WI38 (cell line): ENCODE data around the gene MEDAG.

Source experiments
- H3K4me3 ChIP-seq: 2 replicates; pipeline ENCODE4 v1.5.1; 2011; ENCODE audit warnings: low read depth, mild to moderate bottlenecking, control low read depth, low read length
- TF ChIP-seq, protein P1 (sequence below): IDR thresholded peaks from 2 replicates; pipeline ENCODE4 v1.5.1; 2012; ENCODE audit warnings: low read depth, mild to moderate bottlenecking, control low read depth, low read length

The MEDAG gene

DNA sequence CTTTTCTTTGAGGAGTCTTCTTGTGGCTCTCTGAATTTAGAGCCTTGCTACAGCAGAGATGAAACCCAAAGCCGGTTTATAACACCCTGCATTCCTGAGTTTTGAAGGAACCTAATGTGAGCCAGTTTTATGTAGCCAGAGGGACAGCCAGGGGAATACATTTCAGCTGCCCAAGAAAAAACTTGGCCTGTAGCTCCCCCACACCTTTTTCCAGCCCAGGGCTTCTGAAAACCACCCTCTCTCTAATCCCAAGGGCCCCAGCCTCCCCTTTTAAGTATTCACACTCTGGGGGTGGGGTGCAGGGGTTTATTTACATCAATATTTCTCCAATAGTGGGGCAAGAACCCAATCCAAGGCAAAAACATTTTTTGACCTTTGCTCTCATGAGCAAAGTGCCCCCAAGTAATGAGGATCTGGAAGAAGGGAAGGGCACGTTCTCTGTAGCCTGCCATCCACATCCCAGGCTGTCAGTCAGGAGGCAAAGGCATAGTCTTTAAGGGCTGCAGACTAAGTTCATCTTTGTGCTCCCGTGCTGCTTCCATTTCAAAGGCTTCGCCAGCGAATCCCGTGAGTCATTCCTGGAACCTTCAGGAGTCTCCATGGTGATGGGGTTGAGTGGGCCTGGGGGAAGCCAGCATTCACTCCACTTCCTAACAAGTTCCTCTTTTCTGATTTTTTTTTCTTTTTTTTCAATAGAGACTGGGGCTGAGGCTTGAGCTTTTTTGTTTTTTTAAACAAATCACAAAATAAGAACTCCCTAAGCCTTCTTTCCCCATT lies 33.2 kb upstream of the MEDAG start:
- TF ChIP-seq, protein P1, sequence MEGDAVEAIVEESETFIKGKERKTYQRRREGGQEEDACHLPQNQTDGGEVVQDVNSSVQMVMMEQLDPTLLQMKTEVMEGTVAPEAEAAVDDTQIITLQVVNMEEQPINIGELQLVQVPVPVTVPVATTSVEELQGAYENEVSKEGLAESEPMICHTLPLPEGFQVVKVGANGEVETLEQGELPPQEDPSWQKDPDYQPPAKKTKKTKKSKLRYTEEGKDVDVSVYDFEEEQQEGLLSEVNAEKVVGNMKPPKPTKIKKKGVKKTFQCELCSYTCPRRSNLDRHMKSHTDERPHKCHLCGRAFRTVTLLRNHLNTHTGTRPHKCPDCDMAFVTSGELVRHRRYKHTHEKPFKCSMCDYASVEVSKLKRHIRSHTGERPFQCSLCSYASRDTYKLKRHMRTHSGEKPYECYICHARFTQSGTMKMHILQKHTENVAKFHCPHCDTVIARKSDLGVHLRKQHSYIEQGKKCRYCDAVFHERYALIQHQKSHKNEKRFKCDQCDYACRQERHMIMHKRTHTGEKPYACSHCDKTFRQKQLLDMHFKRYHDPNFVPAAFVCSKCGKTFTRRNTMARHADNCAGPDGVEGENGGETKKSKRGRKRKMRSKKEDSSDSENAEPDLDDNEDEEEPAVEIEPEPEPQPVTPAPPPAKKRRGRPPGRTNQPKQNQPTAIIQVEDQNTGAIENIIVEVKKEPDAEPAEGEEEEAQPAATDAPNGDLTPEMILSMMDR, result no peak
- no peak overlapping the region for H3K4me3 ChIP-seq

DNA sequence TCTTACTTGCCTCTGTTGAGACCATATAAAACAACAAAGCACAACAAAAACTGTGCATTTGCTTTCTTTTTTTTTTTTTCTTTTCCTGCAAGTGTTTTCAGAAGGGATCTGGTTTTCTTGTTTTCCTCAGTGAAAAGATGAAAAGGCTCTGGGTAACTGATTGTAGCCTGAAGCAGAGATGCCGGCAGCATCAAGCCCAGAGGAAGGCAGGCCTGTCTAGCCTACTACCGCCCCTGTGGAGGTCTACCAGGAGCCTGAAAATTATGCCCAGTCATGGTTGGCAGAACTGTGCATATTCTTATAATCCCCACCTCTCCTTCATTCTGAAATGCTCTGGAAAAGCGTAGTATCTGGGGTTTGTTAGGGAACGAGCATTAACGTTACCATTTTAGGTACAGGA lies 32.6 kb upstream of the MEDAG start:
- TF ChIP-seq, protein P1, result no peak
- H3K4me3 ChIP-seq, result no peak overlapping the region

DNA sequence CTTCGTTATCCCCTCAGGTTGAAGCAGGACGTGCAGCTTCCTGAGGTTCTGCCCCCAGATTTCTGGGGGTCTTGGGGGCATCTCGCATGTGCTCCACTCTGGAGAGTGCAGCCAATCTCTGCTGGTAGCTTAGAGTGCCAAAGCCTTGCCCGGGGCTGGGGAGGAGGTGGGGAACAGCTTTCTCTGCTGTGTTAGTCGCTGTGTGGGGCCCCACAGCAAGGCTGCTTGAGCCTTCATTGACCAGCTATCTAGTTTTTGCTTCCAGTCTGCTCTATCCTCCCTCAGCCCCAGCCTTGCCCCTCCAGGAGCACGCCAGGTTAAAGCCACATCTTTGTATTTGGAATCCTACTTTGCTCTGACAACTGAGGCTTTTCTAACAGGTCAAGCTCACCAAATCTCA lies 32.0 kb upstream of the MEDAG start:
- H3K4me3 ChIP-seq, result no peak overlapping the region
- TF ChIP-seq, protein P1, result no peak

DNA sequence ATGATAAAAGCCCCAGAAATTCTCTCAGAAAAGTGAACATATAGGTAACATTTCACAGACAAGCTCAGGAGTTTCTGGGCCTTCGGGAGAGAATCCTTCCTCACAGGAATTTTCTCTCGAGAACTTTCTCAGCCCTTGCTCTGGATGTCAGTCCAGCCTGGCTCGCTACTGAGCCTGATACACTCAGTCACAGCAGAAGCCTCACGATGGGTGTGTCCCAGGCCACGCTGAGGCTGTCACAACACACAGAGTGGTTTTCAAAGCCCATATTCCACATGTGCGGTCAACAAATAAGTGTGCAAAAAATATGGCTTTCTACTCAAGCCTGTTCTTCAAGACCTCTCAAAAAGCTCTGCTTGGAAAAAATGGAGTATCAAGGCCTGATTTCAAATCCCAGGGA lies 31.5 kb upstream of the MEDAG start:
- no peak overlapping the region for H3K4me3 ChIP-seq
- TF ChIP-seq, protein P1, result no peak

DNA sequence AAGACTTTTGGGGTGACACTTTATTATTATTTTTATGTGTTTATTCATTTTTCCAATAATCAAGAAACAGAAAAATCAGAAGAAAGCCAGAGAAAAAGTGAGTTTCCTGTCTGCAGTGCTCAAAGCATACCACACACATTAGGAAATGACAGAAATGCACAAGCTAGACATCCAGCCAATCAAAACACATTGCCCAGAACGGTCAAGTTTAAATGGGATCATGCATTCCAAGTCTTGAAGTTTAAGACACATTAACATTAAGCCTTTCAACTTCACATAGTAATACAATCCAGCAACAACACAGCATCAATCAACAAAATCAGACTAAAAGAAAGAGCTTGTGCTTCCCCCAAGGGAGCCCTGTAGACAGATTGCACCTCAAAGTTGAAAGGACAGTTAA lies 28.7 kb upstream of the MEDAG start:
- TF ChIP-seq, protein P1, result no peak
- H3K4me3 ChIP-seq, result no peak overlapping the region

DNA sequence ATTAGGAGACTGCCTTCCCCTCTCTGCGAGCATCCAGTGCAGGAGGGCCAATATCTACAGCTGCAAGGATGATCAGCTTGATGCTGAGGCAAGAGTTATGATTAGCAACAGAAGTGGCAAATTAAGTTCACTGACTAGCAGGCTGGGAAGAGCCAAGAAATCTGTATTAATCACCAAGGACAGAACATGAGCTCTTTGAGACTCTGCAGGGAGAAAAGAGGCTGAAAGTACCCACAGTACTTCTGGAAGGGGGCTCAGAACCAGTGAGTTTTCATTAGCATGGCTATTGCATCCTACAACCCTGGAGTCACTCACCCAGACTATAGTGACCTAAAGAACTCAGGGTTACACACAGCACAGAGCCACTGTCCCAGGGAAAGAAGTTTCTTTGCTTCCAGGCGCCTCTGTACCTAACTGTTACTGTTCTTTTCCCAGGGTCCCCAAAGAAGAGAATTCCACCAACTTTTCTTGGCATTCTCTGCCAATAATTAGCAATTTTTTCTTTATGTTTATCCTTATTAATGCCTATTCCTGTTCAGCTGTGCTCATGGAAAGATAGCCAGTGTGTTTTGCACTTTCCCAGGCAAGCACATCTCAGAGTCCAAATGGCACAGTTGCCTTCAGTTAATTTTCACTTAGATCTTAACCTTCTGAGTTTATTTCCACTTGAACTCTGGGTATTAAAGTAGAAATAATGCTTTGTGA lies 25.8 kb upstream of the MEDAG start:
- TF ChIP-seq, protein P1, result no peak
- no peak overlapping the region for H3K4me3 ChIP-seq

DNA sequence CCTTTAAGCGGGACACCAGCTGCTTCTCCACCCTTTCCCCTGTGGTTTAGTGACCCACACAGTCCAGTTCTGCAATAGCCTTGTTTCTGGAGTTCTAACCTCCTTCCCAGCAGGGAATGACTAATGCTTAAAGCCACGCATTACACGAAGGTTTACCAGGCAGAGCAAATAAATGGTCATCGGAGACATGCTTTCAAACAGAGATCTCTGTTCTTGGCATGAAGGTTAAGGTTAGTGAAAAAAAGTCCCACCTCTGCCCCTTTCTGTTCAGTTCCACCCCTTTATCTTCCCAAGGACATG lies 25.3 kb upstream of the MEDAG start:
- TF ChIP-seq, protein P1, result no peak
- H3K4me3 ChIP-seq, result no peak overlapping the region
